IPS-18a (cell line): ENCODE measurements around the gene KRTAP10-3.

Experiments
- H3K27ac ChIP-seq: one replicate; pipeline ENCODE4 v1.5.1; 2013; ENCODE audit warnings: low read length
- H3K27me3 ChIP-seq: one replicate; pipeline ENCODE4 v1.6.1; 2013; ENCODE audit warnings: mild to moderate bottlenecking, low read length; ENCODE audit not compliant: control insufficient read depth, insufficient read depth
- H3K36me3 ChIP-seq: one replicate; pipeline ENCODE4 v1.6.1; 2013; ENCODE audit warnings: low read depth, low read length; ENCODE audit not compliant: control insufficient read depth
- H3K4me1 ChIP-seq: one replicate; pipeline ENCODE4 v1.6.1; 2013; ENCODE audit warnings: low read depth, low read length; ENCODE audit not compliant: control insufficient read depth
- H3K4me3 ChIP-seq: one replicate; pipeline ENCODE4 v1.5.1; 2013; ENCODE audit warnings: low read length
- H3K9ac ChIP-seq: one replicate; pipeline ENCODE4 v1.6.1; 2013; ENCODE audit warnings: mild to moderate bottlenecking, low read length, moderate library complexity
- H3K9me3 ChIP-seq: one replicate; pipeline ENCODE4 v1.6.1; 2013; ENCODE audit warnings: low read depth, low read length; ENCODE audit not compliant: control insufficient read depth

The KRTAP10-3 gene

DNA sequence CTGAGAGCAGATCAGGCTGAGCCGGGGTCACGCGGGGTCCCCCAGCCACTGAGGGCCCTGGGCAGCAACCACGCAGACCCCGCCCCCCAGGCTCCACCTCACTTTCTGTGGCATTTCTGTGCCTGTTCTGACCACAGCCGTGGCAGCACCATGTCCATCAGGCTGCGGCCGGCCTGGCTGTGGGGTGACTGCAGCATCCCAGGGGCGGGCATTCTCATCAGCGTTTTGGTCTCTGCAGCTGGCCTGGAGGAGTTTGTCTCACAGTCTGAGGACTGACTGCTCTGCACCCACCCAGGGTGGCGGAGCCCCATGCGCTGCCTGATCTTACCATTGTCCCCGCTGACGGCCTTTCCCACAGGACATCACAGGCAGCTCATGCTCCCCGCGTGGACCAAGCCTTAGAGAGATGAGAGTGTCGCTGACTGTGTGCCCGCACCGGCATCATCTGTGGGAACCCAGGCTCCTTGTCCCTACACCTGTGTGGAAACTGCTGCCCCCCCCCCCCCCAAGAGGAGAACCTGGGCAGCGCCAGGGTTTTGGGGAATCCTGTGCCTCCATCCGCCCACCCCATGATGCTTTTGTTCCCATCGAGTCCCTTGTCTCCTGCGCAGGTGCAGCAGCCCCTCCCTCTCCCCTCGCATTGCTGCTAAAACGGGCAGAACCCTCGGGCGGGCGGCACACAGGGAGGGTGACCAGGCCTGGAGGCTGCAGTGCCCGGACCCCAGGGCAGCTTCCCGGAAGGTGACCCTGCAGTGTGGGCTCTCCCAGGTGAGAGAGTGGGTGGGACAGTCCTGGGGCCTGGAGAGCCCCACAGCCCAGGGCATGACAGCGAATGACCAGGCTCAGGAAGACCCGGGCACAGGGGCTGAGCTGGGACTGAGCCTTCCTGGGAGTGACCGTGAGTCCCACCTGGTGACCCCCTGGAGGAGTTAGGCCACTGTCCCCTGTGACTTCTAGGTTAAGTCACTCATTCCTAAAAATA, 20.4 kb downstream of the KRTAP10-3 start:
- no peaks in the 10 kb centered on the region for H3K27me3 ChIP-seq
- no peaks in the 10 kb centered on the region for H3K36me3 ChIP-seq
- no peaks in the 10 kb centered on the region for H3K9me3 ChIP-seq
- H3K4me1 ChIP-seq = no peaks in the 10 kb centered on the region
- no peak overlapping the region for H3K9ac ChIP-seq
- H3K4me3 ChIP-seq = no peak overlapping the region
- H3K27ac ChIP-seq = no peak overlapping the region

DNA sequence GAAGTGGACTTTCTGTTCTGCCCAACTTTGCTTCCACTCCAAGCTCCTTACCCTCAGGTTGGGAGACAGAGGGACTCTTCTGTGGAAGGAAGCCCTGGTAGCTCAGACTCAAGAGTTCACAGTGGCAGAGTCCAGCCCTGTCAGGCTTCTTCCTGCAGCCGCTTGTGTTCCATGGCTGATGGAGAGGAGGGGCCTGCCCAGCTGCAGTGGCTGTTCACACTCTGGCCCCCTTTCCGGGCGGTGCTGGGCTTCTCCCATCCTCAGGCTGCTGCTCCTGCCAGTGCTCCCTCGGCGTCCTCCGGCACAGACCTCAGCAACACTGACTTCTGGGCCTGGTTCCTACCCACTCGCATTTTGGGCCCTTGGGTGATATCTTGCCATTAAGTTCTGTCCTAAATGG, 22.6 kb downstream of the KRTAP10-3 start:
- no peak overlapping the region for H3K9ac ChIP-seq
- H3K27me3 ChIP-seq = no peaks in the 10 kb centered on the region
- H3K9me3 ChIP-seq = no peaks in the 10 kb centered on the region
- no peak overlapping the region for H3K27ac ChIP-seq
- H3K36me3 ChIP-seq = no peaks in the 10 kb centered on the region
- H3K4me1 ChIP-seq = no peaks in the 10 kb centered on the region
- no peak overlapping the region for H3K4me3 ChIP-seq

DNA sequence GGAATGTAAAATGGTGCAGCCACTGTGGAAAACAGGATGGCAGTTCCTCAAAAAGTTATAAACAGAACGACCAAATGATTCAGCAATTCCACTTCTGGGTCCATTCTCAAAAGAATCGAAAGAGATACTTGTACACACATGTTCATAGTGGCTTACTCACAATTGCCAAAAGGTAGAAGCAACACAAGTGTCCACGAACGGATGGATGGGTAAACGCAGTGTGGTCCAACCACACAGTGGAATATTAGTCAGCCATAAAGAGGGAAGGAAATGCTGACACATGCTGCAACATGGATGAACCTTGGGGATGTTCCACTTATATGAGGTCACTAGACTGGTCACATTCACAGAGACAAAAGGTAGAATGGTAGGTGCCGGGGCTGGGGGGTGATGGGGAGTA, 23.9 kb downstream of the KRTAP10-3 start:
- Histone ChIP-seq H3K27me3 (no peaks in the 10 kb centered on the region), H3K4me3 (no peak overlapping the region), H3K27ac (no peak overlapping the region), H3K9ac (no peak overlapping the region), H3K9me3 (no peaks in the 10 kb centered on the region), H3K4me1 (no peaks in the 10 kb centered on the region), H3K36me3 (no peaks in the 10 kb centered on the region)

DNA sequence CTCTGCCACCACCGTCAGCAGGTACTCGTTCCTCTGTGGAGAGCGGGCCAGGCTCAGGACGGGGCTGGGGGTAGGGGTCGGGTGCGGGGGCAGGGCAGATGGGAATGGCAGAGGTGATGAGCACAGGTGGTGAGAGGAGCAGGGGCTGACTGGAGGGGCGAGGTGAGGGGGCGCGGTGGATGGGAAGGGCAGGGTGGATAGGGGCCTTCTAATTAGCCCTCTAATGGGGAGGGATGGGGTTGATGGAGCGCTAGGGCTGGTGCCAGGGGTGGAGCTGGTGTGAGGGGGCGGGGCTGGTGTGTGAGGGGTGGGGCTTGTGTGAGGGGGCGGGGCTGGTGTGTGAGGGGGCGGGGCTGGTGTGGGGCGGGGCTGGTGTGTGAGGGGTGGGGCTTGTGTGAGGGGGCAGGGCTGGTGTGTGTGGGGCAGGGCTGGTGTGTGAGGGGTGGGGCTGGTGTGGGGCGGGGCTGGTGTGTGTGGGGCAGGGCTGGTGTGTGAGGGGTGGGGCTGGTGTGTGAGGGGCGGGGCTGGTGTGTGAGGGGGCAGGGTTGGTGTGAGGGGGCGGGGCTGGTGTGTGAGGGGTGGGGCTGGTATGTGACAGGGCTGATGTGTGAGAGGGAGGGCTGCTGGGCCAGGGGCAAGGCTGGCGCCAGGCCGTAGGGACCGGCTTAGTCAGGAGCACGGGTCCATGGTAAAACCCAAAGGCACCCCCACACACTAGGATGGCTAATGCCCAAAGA, 24.5 kb downstream of the KRTAP10-3 start:
- H3K27ac ChIP-seq = no peak overlapping the region
- no peak overlapping the region for H3K9ac ChIP-seq
- H3K4me1 ChIP-seq = no peaks in the 10 kb centered on the region
- H3K36me3 ChIP-seq = no peaks in the 10 kb centered on the region
- no peak overlapping the region for H3K4me3 ChIP-seq
- no peaks in the 10 kb centered on the region for H3K27me3 ChIP-seq
- no peaks in the 10 kb centered on the region for H3K9me3 ChIP-seq

DNA sequence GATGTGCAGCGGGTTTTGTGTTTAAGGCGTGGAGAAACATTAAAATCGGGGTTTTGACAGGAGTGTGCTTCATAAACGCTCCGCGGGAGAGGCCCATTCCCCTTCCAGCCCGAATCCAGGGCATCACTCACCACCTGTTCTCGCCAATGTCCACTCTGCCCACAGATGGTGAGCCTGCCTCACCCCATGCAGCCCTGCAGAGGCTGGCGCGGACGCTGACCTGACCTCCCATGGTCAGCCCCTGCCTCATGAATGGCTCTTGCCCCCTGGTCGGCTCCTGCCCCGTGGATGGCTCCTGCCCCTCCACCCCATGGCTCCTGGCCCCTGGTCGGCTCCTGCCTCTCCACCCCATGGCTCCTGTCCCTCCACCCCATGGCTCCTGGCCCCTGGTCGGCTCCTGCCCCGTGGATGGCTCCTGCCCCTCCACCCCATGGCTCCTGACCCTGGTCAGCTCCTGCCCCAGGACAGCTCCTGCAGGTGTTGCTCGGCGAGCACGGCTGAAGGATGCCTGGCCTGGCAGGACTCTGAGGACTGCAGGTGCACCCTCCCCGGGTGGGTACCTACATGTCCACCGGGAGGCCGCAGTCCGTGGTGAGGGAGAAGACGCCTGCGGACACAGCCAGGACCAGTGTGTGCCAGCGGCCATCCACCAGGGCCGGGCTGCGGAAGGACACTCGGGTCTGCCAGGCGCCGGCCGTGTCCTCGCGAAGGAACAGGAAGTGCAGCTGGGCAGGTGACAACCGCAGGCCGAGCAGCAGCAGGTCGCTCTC, 25.3 kb downstream of the KRTAP10-3 start:
- Histone ChIP-seq H3K36me3 (no peaks in the 10 kb centered on the region), H3K4me3 (no peak overlapping the region), H3K9ac (no peak overlapping the region), H3K4me1 (no peaks in the 10 kb centered on the region), H3K27me3 (no peaks in the 10 kb centered on the region), H3K27ac (no peak overlapping the region), H3K9me3 (no peaks in the 10 kb centered on the region)

DNA sequence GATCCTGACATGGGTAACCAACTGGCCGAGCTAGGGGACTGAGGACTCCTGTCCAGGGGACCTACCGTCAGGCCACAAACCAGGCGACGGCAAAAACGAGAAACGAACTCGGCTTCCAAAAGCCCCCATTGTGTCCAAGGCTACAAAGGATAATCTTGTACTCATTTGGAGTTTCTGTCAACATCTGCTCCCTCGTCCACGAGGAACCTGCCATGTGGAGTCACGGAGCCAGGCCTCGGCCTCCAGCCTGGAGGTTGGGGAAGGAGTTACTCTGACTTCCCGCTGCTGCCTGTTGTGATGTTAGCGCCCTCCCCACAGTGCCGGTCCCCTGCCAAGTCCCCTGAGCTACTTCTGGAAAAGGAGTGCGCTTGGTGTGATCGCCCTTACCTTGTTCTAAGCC, 25.9 kb downstream of the KRTAP10-3 start:
- Histone ChIP-seq H3K9me3 (no peaks in the 10 kb centered on the region), H3K27me3 (no peaks in the 10 kb centered on the region), H3K4me1 (no peaks in the 10 kb centered on the region), H3K36me3 (no peaks in the 10 kb centered on the region), H3K9ac (no peak overlapping the region), H3K4me3 (no peak overlapping the region), H3K27ac (no peak overlapping the region)

DNA sequence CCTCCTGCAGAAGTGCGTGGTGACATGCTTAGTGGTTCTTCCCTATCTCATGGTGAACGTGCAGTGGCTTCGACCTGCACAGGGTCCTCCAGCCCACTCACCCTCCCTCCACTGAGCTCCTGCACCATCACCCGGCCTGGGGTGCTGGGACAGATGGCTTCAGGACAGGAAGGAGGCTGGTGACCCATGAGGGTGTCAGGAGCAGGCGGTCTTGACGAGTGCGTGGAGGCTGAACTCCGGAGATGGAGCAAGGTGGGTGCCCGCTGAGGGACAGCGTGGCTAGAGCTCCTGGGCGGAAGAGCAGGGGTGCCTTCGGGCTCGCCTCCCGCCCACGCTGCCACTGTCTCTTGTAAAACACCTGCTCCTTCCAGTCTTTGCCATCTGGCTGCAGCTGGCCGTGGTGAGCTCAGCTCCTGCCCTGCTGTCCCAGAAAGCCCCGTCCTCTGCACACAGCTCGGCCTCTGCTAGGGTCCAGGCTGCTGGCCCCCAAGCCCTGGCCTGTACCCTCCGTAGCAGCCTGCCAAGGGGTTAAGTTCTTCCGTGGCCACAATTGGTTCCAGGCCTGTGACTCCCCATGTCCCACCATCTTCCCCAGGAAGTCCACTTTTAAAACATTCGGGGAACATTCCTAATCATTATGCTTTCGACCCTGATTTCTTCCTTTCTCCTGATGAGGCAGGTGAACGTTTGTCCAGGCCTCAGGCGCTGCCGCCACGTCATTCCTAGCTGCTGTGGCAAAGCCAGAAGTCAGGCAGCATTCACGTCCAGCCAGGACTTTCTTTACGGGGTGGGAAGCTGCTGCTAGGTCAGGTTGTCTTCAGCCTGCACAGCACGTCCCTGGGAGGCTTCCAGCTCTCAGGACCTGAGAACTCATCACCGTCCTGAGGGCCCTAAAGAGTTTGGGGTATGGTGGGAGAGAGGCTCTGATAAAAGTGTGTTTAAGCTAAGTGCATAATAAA, 26.7 kb downstream of the KRTAP10-3 start:
- H3K27me3 ChIP-seq = no peaks in the 10 kb centered on the region
- H3K9ac ChIP-seq = no peak overlapping the region
- no peaks in the 10 kb centered on the region for H3K9me3 ChIP-seq
- no peak overlapping the region for H3K27ac ChIP-seq
- no peaks in the 10 kb centered on the region for H3K36me3 ChIP-seq
- H3K4me1 ChIP-seq = no peaks in the 10 kb centered on the region
- H3K4me3 ChIP-seq = no peak overlapping the region

DNA sequence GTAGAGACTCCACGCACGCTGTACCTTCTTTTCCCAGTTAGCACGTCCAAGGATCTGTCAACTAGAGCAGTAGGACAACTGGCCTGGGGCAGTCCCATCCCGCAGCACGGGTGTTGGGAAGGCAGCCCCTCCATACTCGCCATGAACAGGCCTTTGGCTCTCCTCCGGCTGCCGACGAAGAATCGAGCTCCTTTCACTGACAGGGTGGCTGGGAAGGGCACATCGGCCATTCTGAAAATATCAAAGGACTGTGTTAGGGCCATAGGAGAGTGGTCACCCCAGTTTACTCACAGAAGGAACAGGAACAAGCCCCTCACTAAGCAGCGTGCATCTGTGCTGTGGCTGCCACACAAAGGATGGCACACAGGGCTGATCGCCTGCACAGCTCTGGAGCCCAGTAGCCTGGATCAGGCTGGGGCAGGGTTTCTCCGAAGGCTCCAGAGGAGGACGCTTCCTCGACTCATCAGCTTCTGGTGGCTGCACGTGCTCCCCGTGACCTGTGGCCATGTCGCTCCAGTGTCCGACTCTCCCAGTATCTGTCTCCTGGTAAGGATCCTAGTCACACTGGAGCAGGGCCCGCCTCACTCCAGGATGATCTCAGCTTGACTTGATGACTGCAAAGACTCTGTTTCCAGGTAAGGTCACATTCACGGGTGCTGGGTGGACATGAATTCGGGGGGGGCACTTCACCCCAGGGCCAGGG, 27.5 kb downstream of the KRTAP10-3 start:
- Histone ChIP-seq H3K4me1 (no peaks in the 10 kb centered on the region), H3K9ac (no peak overlapping the region), H3K27ac (no peak overlapping the region), H3K4me3 (no peak overlapping the region), H3K27me3 (no peaks in the 10 kb centered on the region), H3K9me3 (no peaks in the 10 kb centered on the region), H3K36me3 (no peaks in the 10 kb centered on the region)

DNA sequence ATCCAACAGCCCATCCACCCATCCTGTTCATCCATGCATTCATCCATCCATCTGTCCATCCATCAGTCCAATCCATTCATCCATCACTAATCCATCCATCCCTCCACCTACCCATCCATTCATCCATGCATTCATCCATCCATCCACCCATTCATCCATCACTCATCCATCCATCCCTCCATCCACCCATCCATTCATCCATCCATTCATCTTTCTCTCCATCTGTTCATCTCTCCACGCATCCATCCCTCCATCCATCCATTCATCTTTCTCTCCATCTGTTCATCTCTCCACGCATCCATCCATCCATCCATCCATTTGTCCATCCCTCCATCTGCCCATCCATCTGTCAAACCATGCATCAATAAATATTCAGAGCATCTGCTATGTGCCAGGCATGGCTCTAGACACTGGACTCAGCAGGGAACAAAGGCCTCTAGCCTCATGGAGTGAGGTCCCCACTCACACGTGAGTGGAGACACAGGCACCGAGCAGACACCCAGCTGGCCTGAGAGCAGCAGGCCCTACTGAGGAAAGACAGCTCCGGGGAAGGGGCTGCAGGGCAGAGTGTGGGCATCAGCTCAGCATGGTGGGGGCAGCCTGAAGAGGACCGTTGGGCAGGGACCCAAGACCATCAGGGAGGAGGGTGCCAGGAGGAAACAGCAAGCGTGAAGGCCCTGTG, 28.2 kb downstream of the KRTAP10-3 start:
- no peaks in the 10 kb centered on the region for H3K9me3 ChIP-seq
- no peak overlapping the region for H3K4me3 ChIP-seq
- no peaks in the 10 kb centered on the region for H3K27me3 ChIP-seq
- H3K4me1 ChIP-seq = no peaks in the 10 kb centered on the region
- H3K36me3 ChIP-seq = no peaks in the 10 kb centered on the region
- H3K27ac ChIP-seq = no peak overlapping the region
- H3K9ac ChIP-seq = no peak overlapping the region
